ENCODE data around the gene ZNF215. TPM values are rescaled to one million over a fixed set of nuclear protein-coding genes. Genes with fewer than 3 reads are reported as not detected.

The ZNF215 gene
- total and polyA plus RNA-seq, 2 of the 4 experiments (the other 2 are of a cell fraction) = 3.4 to 7.7 TPM

DNA sequence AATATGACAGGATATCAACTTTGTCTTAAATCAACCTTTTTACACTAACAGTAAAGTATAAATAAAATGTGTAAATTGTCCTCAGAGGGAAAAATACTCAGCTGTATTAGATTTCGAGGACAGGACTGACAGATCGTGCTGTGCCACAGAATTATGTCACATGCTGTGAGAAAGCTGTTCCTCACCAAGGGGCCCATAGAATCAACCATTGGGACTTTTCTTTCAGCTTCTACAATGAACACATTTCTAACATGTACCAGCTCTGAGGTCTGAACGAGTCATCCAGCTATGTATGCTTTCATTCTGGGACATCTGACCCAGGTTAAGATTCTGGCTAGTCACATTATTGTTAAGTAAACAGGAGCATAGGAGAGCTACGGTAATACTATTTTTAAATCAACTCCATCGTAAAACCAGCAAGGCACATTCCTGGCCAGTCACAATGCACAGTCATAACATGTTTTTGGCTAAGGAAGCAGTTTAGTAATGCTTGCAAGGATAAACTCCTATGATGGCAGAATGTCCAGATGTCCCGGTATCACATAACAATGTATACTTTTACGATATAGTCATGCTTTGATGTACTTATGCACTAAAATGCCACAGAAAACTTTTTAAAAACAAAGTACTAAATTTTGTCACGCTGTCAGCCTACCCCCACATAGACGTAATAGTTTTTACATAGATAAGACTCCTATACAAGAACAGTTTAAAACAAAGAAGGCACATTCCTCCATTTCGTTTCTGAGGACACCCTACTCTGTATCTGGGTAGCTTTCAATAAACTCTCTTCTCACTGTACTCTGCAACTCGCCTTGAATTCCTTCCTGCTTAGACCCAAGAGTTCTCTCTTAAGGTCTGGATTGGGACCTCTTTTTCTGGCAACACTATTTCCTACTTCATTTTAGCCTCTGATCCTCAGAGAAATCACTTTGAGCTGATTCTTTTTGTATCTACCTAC, 66.5 kb downstream of the ZNF215 start:
- H4K8ac ChIP-seq (ENCODE audit: low read depth in 2 of 2, low read length in 2 of 2) = peak overlapping the region in 1 of 2 experiments; percentile 73; a peak in 2 of 4 replicates
- peak overlapping the region; percentile 67; the same call in 1 of the 2 replicates for H3K27ac ChIP-seq (ENCODE audit: insufficient read depth, low read length)
- intact Hi-C loops (cut with micrococcal nuclease) (loop anchor here (2.0 kb wide), 1 partner anchor 28 kb away; the partner anchor contains the start of genes NLRP14 and ZNF214), in situ Hi-C loops (cut with MboI; ENCODE audit: low sequenced_read_pairs) (no loop called here), dilution Hi-C loops (cut with HindIII; ENCODE audit: low sequenced_read_pairs, unreplicated experiment) (no loop called here)
- no peaks in the 10 kb centered on the region for H3K36me3 ChIP-seq (ENCODE audit: control insufficient read depth, insufficient read depth, low read length)
- ATAC-seq (ENCODE audit: low read depth) (peak; percentile 84), DNase-seq (peak; percentile 99)
- peak overlapping the region; percentile 97 for H2BK5ac ChIP-seq (ENCODE audit: low read depth, low read length, poor library complexity, severe bottlenecking)
- peaks cover 18% of the 10 kb centered on the region for H3K4me1 ChIP-seq (ENCODE audit: control insufficient read depth, insufficient read depth, low read length)
- peak overlapping the region; percentile 51; the same call in 1 of the 3 replicates for H2BK15ac ChIP-seq (ENCODE audit: low read depth, low read length)
- H2BK20ac ChIP-seq (ENCODE audit: low read depth, low read length) = peak overlapping the region; percentile 93
- H4K91ac ChIP-seq (ENCODE audit: insufficient read depth, low read depth, low read length) = peak overlapping the region; percentile 65
- peak overlapping the region; percentile 65; the same call in 1 of the 2 replicates for H2AK5ac ChIP-seq (ENCODE audit: low read depth, low read length)
- no peak overlapping the region for H2AFZ ChIP-seq (replicated peaks; ENCODE audit: low read length, poor library complexity)
- no peak overlapping the region; the same call in 1 of the 2 replicates for H3K4me3 ChIP-seq (ENCODE audit: insufficient read depth, low read depth, low read length)
- H3K23ac ChIP-seq (ENCODE audit: low read depth, low read length) = peak overlapping the region; percentile 75
- no peaks in the 10 kb centered on the region for H3K9me3 ChIP-seq (ENCODE audit: control insufficient read depth, insufficient read depth, low read length)
- no peaks in the 10 kb centered on the region for H3K79me1 ChIP-seq (ENCODE audit: low read depth in 1 of 2, low read length in 2 of 2)
- H3K56ac ChIP-seq (ENCODE audit: extremely low read depth, insufficient read depth, low read length) = peak overlapping the region; percentile 54; the same call in 1 of the 2 replicates
- TF ChIP-seq FOS (IDR thresholded peaks at IDR 0.05; ENCODE audit: low read depth, low read length) (0 out of 2 replicates have a peak, but pooled peaks have one; percentile 33), MAFK (IDR thresholded peaks at IDR 0.05; ENCODE audit: low read depth, low read length) (peak; percentile 90), MAZ (IDR thresholded peaks at IDR 0.05; ENCODE audit: borderline replicate concordance, low read depth, low read length) (no peak), SMC3 (IDR thresholded peaks at IDR 0.05; ENCODE audit: low read depth, low read length) (no peak), MXI1 (IDR thresholded peaks at IDR 0.05; ENCODE audit: borderline replicate concordance, low read depth, low read length) (no peak), RCOR1 (IDR thresholded peaks at IDR 0.05; ENCODE audit: insufficient replicate concordance, low read length) (peak; percentile 59), CHD1 (IDR thresholded peaks at IDR 0.05; ENCODE audit: low read depth, low read length) (no peak), NFE2L2 (IDR thresholded peaks at IDR 0.05; ENCODE audit: low read depth, low read length) (peak; percentile 73), CEBPB (IDR thresholded peaks at IDR 0.05; ENCODE audit: low read depth, low read length) (no peak; the same call in 1 of the 2 replicates)
- TF ChIP-seq, protein P1, sequence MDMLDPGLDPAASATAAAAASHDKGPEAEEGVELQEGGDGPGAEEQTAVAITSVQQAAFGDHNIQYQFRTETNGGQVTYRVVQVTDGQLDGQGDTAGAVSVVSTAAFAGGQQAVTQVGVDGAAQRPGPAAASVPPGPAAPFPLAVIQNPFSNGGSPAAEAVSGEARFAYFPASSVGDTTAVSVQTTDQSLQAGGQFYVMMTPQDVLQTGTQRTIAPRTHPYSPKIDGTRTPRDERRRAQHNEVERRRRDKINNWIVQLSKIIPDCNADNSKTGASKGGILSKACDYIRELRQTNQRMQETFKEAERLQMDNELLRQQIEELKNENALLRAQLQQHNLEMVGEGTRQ (IDR thresholded peaks at IDR 0.05; ENCODE audit: low read depth, low read length) = peak; percentile 29; the same call in 1 of the 2 replicates
- peak overlapping the region; percentile 86 for H2BK120ac ChIP-seq (ENCODE audit: low read depth, low read length)
- POLR2A ChIA-PET (ENCODE audit: unreplicated experiment) = no interaction called here
- peak overlapping the region; percentile 74 for H3K4me2 ChIP-seq (ENCODE audit: low read depth, low read length)
- peaks cover 10% of the 10 kb centered on the region; the same call in 1 of the 2 replicates for H3K9me1 ChIP-seq (ENCODE audit: insufficient read depth, low read length)
- H3K27me3 ChIP-seq (ENCODE audit: control insufficient read depth, insufficient read depth, low read length) = no peaks in the 10 kb centered on the region
- no peaks in the 10 kb centered on the region for H4K20me1 ChIP-seq (ENCODE audit: insufficient read depth, low read length)
- H3K18ac ChIP-seq (ENCODE audit: low read depth, low read length) = peak overlapping the region; percentile 99
- peak overlapping the region; percentile 17; the same call in 1 of the 2 replicates for H3K9ac ChIP-seq (ENCODE audit: low read depth, low read length)
- no TSS peak for BruUV-seq (replicated peaks)
- H3K4ac ChIP-seq (ENCODE audit: low read depth, low read length) = peak overlapping the region; percentile 73; the same call in 1 of the 2 replicates
- CTCF ChIA-PET = interaction anchor here (2.3 kb wide), 1 partner anchor 180 kb away, joined by 6 read pairs; no protein-coding TSS in a partner anchor
- WGBS, 2 experiments (ENCODE audit: extremely low coverage in 2 of 2, insufficient read length in 1 of 2) = 45% methylated on average over 2 of the region's 11 CpGs; no CpG with 5 or more reads in 1 of the 2 experiments
- H2AK9ac ChIP-seq (replicated peaks; ENCODE audit: low read depth, low read length, poor library complexity) = no peak overlapping the region
- H4K5ac ChIP-seq (ENCODE audit: low read depth, low read length) = peak overlapping the region; percentile 30; the same call in 1 of the 2 replicates
- peak overlapping the region; percentile 74 for H3K14ac ChIP-seq (replicated peaks; ENCODE audit: low read depth, low read length)

All from IMR-90 (cell line).